PFSK-1 (cell line): ENCODE data around the gene FXYD2.

Experiments used
- FOXP2 ChIP-seq: optimal IDR thresholded peaks from 2 replicates; pipeline ENCODE3; 2011; ENCODE audit warnings: borderline replicate concordance, control low read depth, inconsistent platforms; ENCODE audit not compliant: insufficient read depth; ENCODE audit errors: extremely low read length, extremely low read depth
- POLR2AphosphoS5 ChIP-seq: IDR thresholded peaks from 2 replicates; pipeline ENCODE4 v1.6.1; 2012; ENCODE audit warnings: low read depth, mild to moderate bottlenecking, control low read depth, low read length, moderate library complexity
- REST ChIP-seq, 2 experiments: IDR thresholded peaks; 2 replicates each; pipeline versions ENCODE4 v1.6.1 to v1.8.0; 2011 to 2012; ENCODE audit warnings: low read depth in 2 of 2, low read length in 2 of 2, control low read depth in 1 of 2, inconsistent platforms in 1 of 2, mild to moderate bottlenecking in 1 of 2, moderate library complexity in 1 of 2; ENCODE audit not compliant: insufficient read depth in 1 of 2
- SIN3A ChIP-seq: IDR thresholded peaks from 2 replicates; pipeline ENCODE4 v1.6.1; 2012; ENCODE audit warnings: mild to moderate bottlenecking, low read length, moderate library complexity, borderline replicate concordance; ENCODE audit not compliant: insufficient read depth
- TAF1 ChIP-seq: IDR thresholded peaks from 2 replicates; pipeline ENCODE4 v1.6.1; 2012; ENCODE audit warnings: low read length, control low read depth, borderline replicate concordance; ENCODE audit not compliant: insufficient read depth

Gene FXYD2

GRCh38 chr11:117840881-117841550 lies 16.5 kb upstream of the FXYD2 start:
- TF ChIP-seq FOXP2 (no peak), REST (IDR thresholded peaks at IDR 0.05; ENCODE audit: insufficient read depth in 1 of 2, low read depth in 2 of 2, low read length in 2 of 2) (no peak), POLR2AphosphoS5 (no peak), SIN3A (no peak), TAF1 (no peak)

GRCh38 chr11:117839936-117840813 lies 15.6 kb upstream of the FXYD2 start:
- no peak for TF ChIP-seq POLR2AphosphoS5
- no peak for TF ChIP-seq REST (IDR thresholded peaks at IDR 0.05; ENCODE audit: insufficient read depth in 1 of 2, low read depth in 2 of 2, low read length in 2 of 2)
- no peak for TF ChIP-seq FOXP2
- no peak for TF ChIP-seq TAF1
- no peak for TF ChIP-seq SIN3A

GRCh38 chr11:117839380-117839881 lies 14.9 kb upstream of the FXYD2 start:
- TF ChIP-seq POLR2AphosphoS5 (no peak), REST (IDR thresholded peaks at IDR 0.05; ENCODE audit: insufficient read depth in 1 of 2, low read depth in 2 of 2, low read length in 2 of 2) (no peak), TAF1 (no peak), FOXP2 (no peak), SIN3A (no peak)

GRCh38 chr11:117838901-117839300 lies 14.4 kb upstream of the FXYD2 start:
- TF ChIP-seq SIN3A (no peak), FOXP2 (no peak), TAF1 (no peak), REST (IDR thresholded peaks at IDR 0.05; ENCODE audit: insufficient read depth in 1 of 2, low read depth in 2 of 2, low read length in 2 of 2) (no peak), POLR2AphosphoS5 (no peak)
